GM12878 (cell line): ENCODE data around the gene IGF2BP2.
"Not testable (repeated sequence)": the region's sequence is repeated elsewhere in the genome, so short reads cannot be mapped to it uniquely, and the experiment has no call there.

Experiments
- BHLHE40 ChIP-seq, 2 experiments: fragments of 450-650 bp in 1 of 2; IDR thresholded peaks; 2 replicates each; pipeline ENCODE4 v1.6.1; 2011 to 2017; ENCODE audit warnings: low read depth in 2 of 2, borderline replicate concordance in 1 of 2, improper control_type of control experiment in 1 of 2, low read length in 1 of 2, mild to moderate bottlenecking in 1 of 2
- CTCF ChIP-seq, 3 experiments: IDR thresholded peaks in 2 of 3; conservative IDR thresholded peaks in 1 of 3; 2 replicates each; pipeline ENCODE4 v1.5.1; 2011; ENCODE audit warnings: low read depth in 3 of 3, low read length in 3 of 3, mild to moderate bottlenecking in 3 of 3, control low read depth in 2 of 3, moderate library complexity in 2 of 3, inconsistent platforms in 1 of 3, mixed read lengths in 1 of 3; ENCODE audit not compliant: control insufficient read depth in 2 of 3, insufficient read depth in 1 of 3; ENCODE audit errors: extremely low read depth in 1 of 3
- POLR2A ChIP-seq: IDR thresholded peaks from 2 replicates; pipeline ENCODE4 v1.6.1; 2011; ENCODE audit warnings: low read depth, mild to moderate bottlenecking, low read length
- SIN3A ChIP-seq: IDR thresholded peaks from 2 replicates; pipeline ENCODE4 v1.6.1; 2012; ENCODE audit warnings: low read depth, low read length, improper control_type of control experiment
- SREBF2 ChIP-seq: IDR thresholded peaks from 2 replicates; pipeline ENCODE4 v1.6.1; 2012; ENCODE audit warnings: mild to moderate bottlenecking, low read length
- TCF3 ChIP-seq: IDR thresholded peaks from 2 replicates; pipeline ENCODE4 v1.6.1; 2012; ENCODE audit warnings: low read depth, mild to moderate bottlenecking, low read length, borderline replicate concordance; ENCODE audit not compliant: insufficient read depth
- TCF7 ChIP-seq: IDR thresholded peaks from 2 replicates; pipeline ENCODE4 v1.6.1; 2014; ENCODE audit warnings: antibody characterized with exemption, borderline replicate concordance

- TF ChIP-seq CTCF (IDR thresholded peaks at IDR 0.05 in 2 of 3, conservative IDR thresholded peaks at IDR 0.05 in 1 of 3; ENCODE audit: control insufficient read depth in 2 of 3, extremely low read depth in 1 of 3, insufficient read depth in 1 of 3, low read depth in 3 of 3, low read length in 3 of 3); SREBF2; SIN3A; TCF3; TCF7; POLR2A; BHLHE40 (IDR thresholded peaks at IDR 0.05; ENCODE audit: borderline replicate concordance in 1 of 2, low read depth in 2 of 2, low read length in 1 of 2): not testable (repeated sequence)
Observed at GRCh38 chr3:185661296-185661695, 163.5 kb downstream of the IGF2BP2 start.
